ENCODE results near the gene ARHGAP24.

DNA sequence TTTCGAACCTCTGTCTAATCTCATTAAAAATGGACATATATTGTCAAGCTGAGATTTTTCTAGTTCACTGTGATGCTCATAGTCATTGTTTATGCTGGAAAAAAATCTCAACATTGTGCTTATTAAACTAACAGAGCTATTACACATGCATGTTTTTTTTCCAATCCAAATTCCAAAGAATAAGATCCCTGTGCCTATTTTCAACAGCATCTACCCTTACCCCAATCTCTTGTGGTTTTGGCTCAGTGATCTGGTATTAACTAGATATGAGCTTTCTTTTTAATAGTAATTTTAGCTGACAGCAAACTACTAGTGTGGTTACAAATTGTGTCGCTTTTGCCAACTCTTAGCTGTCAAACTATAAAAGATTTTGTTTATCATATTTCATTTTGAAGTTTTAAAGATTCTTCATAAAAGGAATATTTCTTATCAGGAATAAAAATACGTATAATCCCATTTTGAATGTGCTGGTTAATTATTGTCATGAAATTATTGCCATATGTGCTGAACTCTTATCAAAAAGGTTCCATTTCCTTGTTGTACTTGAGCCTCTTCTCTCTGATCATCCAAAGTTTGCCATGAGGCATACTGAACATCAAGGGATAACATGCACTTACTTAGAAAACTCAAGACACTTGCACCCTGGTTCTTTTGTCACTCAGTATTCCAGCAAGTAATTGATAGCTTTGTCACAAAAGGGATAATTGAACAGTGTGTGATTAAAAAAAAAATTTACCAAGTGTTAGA lies 241.2 kb downstream of the ARHGAP24 start:
- TF ChIP-seq EP300 (IDR thresholded peaks at IDR 0.05) (no peak), POLR2A (IDR thresholded peaks at IDR 0.05) (no peak), CTCF (IDR thresholded peaks at IDR 0.05) (no peak), POLR2AphosphoS5 (IDR thresholded peaks at IDR 0.05) (no peak)
